H9 (cell line): ENCODE results near the gene DNAJC8. TPM values are rescaled to one million over a fixed set of nuclear protein-coding genes. Genes with fewer than 3 reads are reported as not detected.

Experiments
- DNase-seq: peaks from one replicate; pipeline ENCODE4 v3.0.0-alpha.2; 2017
- H2AFZ ChIP-seq: one replicate; pipeline ENCODE4 v1.6.1; 2013; ENCODE audit warnings: mild to moderate bottlenecking, low read length, control low read depth, moderate library complexity
- H2AK5ac ChIP-seq: 2 replicates; pipeline ENCODE4 v1.6.1; 2013; ENCODE audit warnings: low read length, control low read depth, mixed read lengths; ENCODE audit not compliant: insufficient read length
- H2BK120ac ChIP-seq: one replicate; pipeline ENCODE4 v1.6.1; 2013; ENCODE audit warnings: low read depth, mild to moderate bottlenecking, low read length, control low read depth, inconsistent platforms; ENCODE audit not compliant: poor library complexity, severe bottlenecking
- H2BK12ac ChIP-seq: 2 replicates; pipeline ENCODE4 v1.6.1; 2013; ENCODE audit warnings: low read length, control low read depth, mixed read lengths, low read depth; ENCODE audit not compliant: insufficient read length
- H2BK15ac ChIP-seq: 2 replicates; pipeline ENCODE4 v1.6.1; 2013; ENCODE audit warnings: low read depth, low read length, control low read depth
- H2BK20ac ChIP-seq: one replicate; pipeline ENCODE4 v1.6.1; 2013; ENCODE audit warnings: low read depth, mild to moderate bottlenecking, low read length, control low read depth, inconsistent platforms; ENCODE audit not compliant: poor library complexity, severe bottlenecking
- H2BK5ac ChIP-seq: 2 replicates; pipeline ENCODE4 v1.6.1; 2013; ENCODE audit warnings: low read length, control low read depth, mixed read lengths; ENCODE audit not compliant: insufficient read length
- H3K14ac ChIP-seq: 2 replicates; pipeline ENCODE4 v1.6.1; 2013; ENCODE audit warnings: low read length, control low read depth; ENCODE audit not compliant: insufficient read depth
- H3K18ac ChIP-seq: 2 replicates; pipeline ENCODE4 v1.6.1; 2013; ENCODE audit warnings: low read depth, mild to moderate bottlenecking, mixed read lengths, low read length, control low read depth; ENCODE audit not compliant: insufficient read length
- H3K23ac ChIP-seq: 2 replicates; pipeline ENCODE4 v1.6.1; 2013; ENCODE audit warnings: low read length, control low read depth, mixed read lengths, low read depth; ENCODE audit not compliant: insufficient read length
- H3K23me2 ChIP-seq: 2 replicates; pipeline ENCODE4 v1.6.1; 2013; ENCODE audit warnings: low read depth, mild to moderate bottlenecking, mixed read lengths, low read length, control low read depth; ENCODE audit not compliant: insufficient read length, poor library complexity, severe bottlenecking
- H3K27ac ChIP-seq: 2 replicates; pipeline ENCODE4 v1.5.1; 2013; ENCODE audit warnings: low read length, control low read depth, mixed read lengths, low read depth; ENCODE audit not compliant: insufficient read length
- H3K27me3 ChIP-seq: 2 replicates; pipeline ENCODE4 v1.6.1; 2013; ENCODE audit warnings: low read length, control low read depth, inconsistent platforms; ENCODE audit not compliant: insufficient read depth
- H3K4ac ChIP-seq: 2 replicates; pipeline ENCODE4 v1.6.1; 2013; ENCODE audit warnings: low read depth, mild to moderate bottlenecking, control low read depth, inconsistent platforms, low read length, moderate library complexity
- H3K4me1 ChIP-seq: 2 replicates; pipeline ENCODE4 v1.6.1; 2013; ENCODE audit warnings: low read length, control low read depth, inconsistent platforms; ENCODE audit not compliant: insufficient read depth
- H3K4me2 ChIP-seq: 2 replicates; pipeline ENCODE4 v1.6.1; 2013; ENCODE audit warnings: low read length, control low read depth, mixed read lengths; ENCODE audit not compliant: insufficient read length, insufficient read depth
- H3K56ac ChIP-seq: 2 replicates; pipeline ENCODE4 v1.6.1; 2013; ENCODE audit warnings: low read depth, mild to moderate bottlenecking, mixed read lengths, low read length, control low read depth; ENCODE audit not compliant: insufficient read length
- H3K79me1 ChIP-seq: 2 replicates; pipeline ENCODE4 v1.6.1; 2013; ENCODE audit warnings: low read depth, mild to moderate bottlenecking, moderate library complexity, low read length, control low read depth, inconsistent platforms; ENCODE audit not compliant: insufficient read depth, poor library complexity, severe bottlenecking
- H3K79me2 ChIP-seq: 2 replicates; pipeline ENCODE4 v1.6.1; 2013; ENCODE audit warnings: low read length, control low read depth, inconsistent platforms; ENCODE audit not compliant: insufficient read depth
- H3K9ac ChIP-seq: 2 replicates; pipeline ENCODE4 v1.6.1; 2013; ENCODE audit warnings: low read length, control low read depth, mixed read lengths; ENCODE audit not compliant: insufficient read length; ENCODE audit errors: extremely low read depth
- H3K9me3 ChIP-seq: one replicate; pipeline ENCODE4 v1.6.1; 2013; ENCODE audit warnings: low read depth, low read length, inconsistent platforms; ENCODE audit not compliant: control insufficient read depth
- H3T11ph ChIP-seq: one replicate; pipeline ENCODE4 v1.6.1; 2013; ENCODE audit warnings: mild to moderate bottlenecking, low read length, control low read depth, inconsistent platforms
- H4K20me1 ChIP-seq: one replicate; pipeline ENCODE4 v1.6.1; 2013; ENCODE audit not compliant: control insufficient read depth, insufficient read length, insufficient read depth
- H4K5ac ChIP-seq: 2 replicates; pipeline ENCODE4 v1.6.1; 2013; ENCODE audit warnings: low read depth, mild to moderate bottlenecking, mixed read lengths, low read length, control low read depth; ENCODE audit not compliant: insufficient read length
- H4K8ac ChIP-seq: replicated peaks from 2 replicates; pipeline ENCODE4 v1.6.1; 2013; ENCODE audit warnings: low read length, control low read depth, mixed read lengths, low read depth; ENCODE audit not compliant: insufficient read length
- H4K91ac ChIP-seq: 2 replicates; pipeline ENCODE4 v1.6.1; 2013; ENCODE audit warnings: low read depth, mild to moderate bottlenecking, moderate library complexity, mixed read lengths, low read length, control low read depth; ENCODE audit not compliant: insufficient read length
- H3K27ac Mint-ChIP-seq, 3 experiments: 2 replicates in 2 of 3; 3 replicates in 1 of 3; pipeline ENCODE4 v1.8.0; 2020 to 2021; ENCODE audit warnings: mixed read lengths in 3 of 3, mild to moderate bottlenecking in 1 of 3, moderate library complexity in 1 of 3
- H3K27me3 Mint-ChIP-seq: 2 replicates; pipeline ENCODE4 v1.8.0; 2021; ENCODE audit warnings: low read depth, mild to moderate bottlenecking, moderate library complexity, mixed read lengths
- H3K36me3 Mint-ChIP-seq, 3 experiments: 2 replicates in 2 of 3; 3 replicates in 1 of 3; pipeline ENCODE4 v1.8.0; 2020 to 2021; ENCODE audit warnings: low read depth in 3 of 3, mixed read lengths in 3 of 3; ENCODE audit not compliant: insufficient read depth in 1 of 3
- H3K4me1 Mint-ChIP-seq, 2 experiments: 2 replicates each; pipeline ENCODE4 v1.8.0; 2020; ENCODE audit warnings: mixed read lengths in 2 of 2
- H3K4me3 Mint-ChIP-seq, 2 experiments: 2 replicates in 1 of 2; 3 replicates in 1 of 2; pipeline ENCODE4 v1.8.0; 2020 to 2021; ENCODE audit warnings: mild to moderate bottlenecking in 2 of 2, mixed read lengths in 2 of 2, moderate library complexity in 1 of 2
- H3K9me3 Mint-ChIP-seq, 2 experiments: 2 replicates in 1 of 2; 3 replicates in 1 of 2; pipeline ENCODE4 v1.8.0; 2020; ENCODE audit warnings: mild to moderate bottlenecking in 2 of 2, mixed read lengths in 2 of 2, moderate library complexity in 1 of 2
- CTCF ChIP-seq: fragments of 200-600 bp; sonication (generic); conservative IDR thresholded peaks from 3 replicates; pipeline ENCODE4 v1.8.0; 2021; ENCODE audit warnings: antibody characterized with exemption, mild to moderate bottlenecking
- WGBS: extraction: QIAGEN DNeasy Blood & Tissue Kit; methylation state at CpG from one replicate; pipeline ENCODE4 v1.1.7; 2013; ENCODE audit warnings: missing lambda C conversion rate, low lambda C conversion rate, mixed read lengths; ENCODE audit not compliant: insufficient read length; ENCODE audit errors: extremely low coverage; 5-methylcytosine and 5-hydroxymethylcytosine counted together
- total RNA-seq: library from RNA; stranded (reverse); gene quantifications from 2 replicates; pipeline ENCODE4 v1.2.1, GENCODE V29; 2021

Gene DNAJC8
- total RNA-seq, 1 experiment from 2014 or later, result 132 TPM

DNA sequence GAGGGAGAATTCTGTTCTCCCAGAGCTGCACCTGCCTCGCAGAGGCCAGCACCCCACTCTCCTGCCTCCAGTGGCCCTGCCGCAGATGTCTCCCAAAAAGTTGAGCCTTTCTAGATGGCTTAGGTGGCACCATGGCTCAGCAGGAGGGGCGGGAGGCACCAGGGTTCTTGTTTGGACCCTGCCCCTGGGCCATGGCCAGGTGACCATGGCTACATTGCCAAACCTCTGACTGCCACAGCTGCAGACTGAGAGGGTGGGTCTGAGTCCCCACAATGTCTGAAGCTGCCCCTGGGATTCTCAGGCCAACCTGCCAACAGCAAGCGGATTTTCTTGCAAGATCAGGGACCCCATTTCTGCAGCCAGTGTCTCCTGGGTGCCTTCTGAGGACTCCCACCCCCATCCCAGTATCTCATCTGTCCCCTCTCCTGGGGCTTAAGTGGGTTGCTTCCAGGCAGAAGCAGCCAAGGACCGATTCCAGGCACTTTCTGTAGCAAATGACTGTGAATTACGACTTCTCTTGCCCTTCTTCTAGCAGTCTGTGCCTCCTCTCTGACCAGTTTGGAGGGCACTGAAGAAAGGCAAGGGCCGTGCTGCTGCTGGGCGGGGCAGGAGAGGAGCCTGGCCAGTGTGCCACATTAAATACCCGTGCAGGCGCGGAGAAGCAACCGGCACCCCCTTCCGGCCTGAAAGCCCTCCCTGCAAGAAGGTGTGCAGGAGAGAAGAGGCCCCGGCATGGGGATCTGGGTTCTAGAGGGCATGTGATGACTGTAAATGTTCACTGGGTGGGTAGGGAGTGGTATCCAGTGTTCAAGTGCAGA is 49.0 kb upstream of the DNAJC8 start:
- H3K4me1 ChIP-seq, result no peaks in the 10 kb centered on the region
- no peak overlapping the region for H2BK15ac ChIP-seq
- no peaks in the 10 kb centered on the region for H3K9me3 ChIP-seq
- no peak overlapping the region for H3K9ac ChIP-seq
- H3K4me2 ChIP-seq, result no peak overlapping the region
- no peaks in the 10 kb centered on the region for H3K23me2 ChIP-seq
- no peaks in the 10 kb centered on the region for H4K20me1 ChIP-seq
- no peak overlapping the region for H2AK5ac ChIP-seq
- no peak overlapping the region for H2BK12ac ChIP-seq
- Mint-ChIP-seq H3K4me3 (no peak overlapping the region), H3K9me3 (no peaks in the 10 kb centered on the region), H3K4me1 (peaks cover 3 to 10% of the 10 kb centered on the region in 2 experiments; a peak in 3 of 4 replicates), H3K27me3 (no peaks in the 10 kb centered on the region), H3K36me3 (peaks cover 26 to 58% (median 42%) of the 10 kb centered on the region in 3 experiments; a peak in 6 of 7 replicates), H3K27ac (peak overlapping the region in 1 of 3 experiments; percentile 61; a peak in 1 of 7 replicates)
- H4K5ac ChIP-seq, result no peak overlapping the region
- no peaks in the 10 kb centered on the region for H3K79me2 ChIP-seq
- H3T11ph ChIP-seq, result no peak overlapping the region
- no peak overlapping the region for H4K91ac ChIP-seq
- TF ChIP-seq CTCF, result no peak
- no peak overlapping the region for H3K18ac ChIP-seq
- no peak for DNase-seq
- H4K8ac ChIP-seq, result no peak overlapping the region
- no peak overlapping the region for H3K27ac ChIP-seq
- no peaks in the 10 kb centered on the region for H3K79me1 ChIP-seq
- no peak overlapping the region for H2BK20ac ChIP-seq
- H3K27me3 ChIP-seq, result no peaks in the 10 kb centered on the region
- no CpG with 5 or more reads among the region's 14 CpGs for WGBS
- H2BK5ac ChIP-seq, result no peak overlapping the region
- H2BK120ac ChIP-seq, result no peak overlapping the region
- no peak overlapping the region for H3K14ac ChIP-seq
- no peak overlapping the region for H2AFZ ChIP-seq
- H3K56ac ChIP-seq, result no peak overlapping the region
- no peak overlapping the region for H3K4ac ChIP-seq
- no peak overlapping the region for H3K23ac ChIP-seq
